Testis (tissue), 5 donors: ENCODE data around the gene COBL. TPM values are rescaled to one million over a fixed set of nuclear protein-coding genes. Genes with fewer than 3 reads are reported as not detected.

Experiments used
- DNase-seq: peaks from one replicate; pipeline ENCODE4 v3.0.0-alpha.2; 2019
- H3K27ac ChIP-seq, 2 donors: fragments of 200-600 bp; sonication (generic); one replicate each; pipeline ENCODE4 v1.5.1; 2019
- H3K27me3 ChIP-seq: fragments of 200-600 bp; sonication (generic); one replicate; pipeline ENCODE4 v1.5.1; 2019
- H3K36me3 ChIP-seq: fragments of 200-600 bp; sonication (generic); one replicate; pipeline ENCODE4 v1.5.1; 2017; ENCODE audit warnings: low read depth; ENCODE audit errors: missing control alignments
- H3K4me1 ChIP-seq: fragments of 200-600 bp; sonication (generic); one replicate; pipeline ENCODE4 v1.5.1; 2019
- H3K4me3 ChIP-seq, 2 donors: fragments of 200-600 bp; sonication (generic); one replicate each; pipeline ENCODE4 v1.5.1; 2017 to 2019
- H3K9me3 ChIP-seq: fragments of 200-600 bp; sonication (generic); one replicate; pipeline ENCODE4 v1.5.1; 2017
- CTCF ChIP-seq, 3 experiments: fragments of 450-650 bp in 2 of 3; fragments of 200-600 bp in 1 of 3; sonication (generic) in 1 of 3; IDR thresholded peaks; one replicate each; pipeline ENCODE4 v1.5.1; 2016 to 2019; ENCODE audit warnings: antibody characterized with exemption in 3 of 3, mild to moderate bottlenecking in 2 of 3, moderate library complexity in 1 of 3
- POLR2A ChIP-seq: fragments of 450-650 bp; IDR thresholded peaks from one replicate; pipeline ENCODE4 v1.6.1; 2017; ENCODE audit warnings: antibody characterized with exemption, mild to moderate bottlenecking, moderate library complexity
- WGBS, 2 donors: methylation state at CpG; one replicate each; pipeline ENCODE4 v1.1.5; 2018; 5-methylcytosine and 5-hydroxymethylcytosine counted together
- intact Hi-C: fragments of 100-400 bp; cut with DNase I; formaldehyde crosslinking; loops from one replicate; pipeline ENCODE4 v1.15.1; 2023; ENCODE audit warnings: low total_unique reads
- long read RNA-seq, 2 donors: transcript quantifications; one replicate each; lab custom pipeline, GENCODE V29; 2026
- polyA plus RNA-seq: library from polyadenylated mRNA; stranded (reverse); fragments of 350-450 nt; fragmentation: Illumina TruSeq; extraction: RNeasy Lipid Tissue Mini Kit (QIAGEN cat#74804); gene quantifications from one replicate; pipeline ENCODE4 v1.2.3, GENCODE V29; 2014; ENCODE audit warnings: low read depth, low replicate concordance; ENCODE audit not compliant: insufficient read depth
- total RNA-seq, 2 donors: library from RNA; depleted of rRNA; stranded (reverse); fragments of >200 nt; gene quantifications; one replicate each; pipeline ENCODE4 v1.2.3, GENCODE V29; 2016

Gene COBL
- 10 to 100 TPM; 12.3 to 14.8 TPM for total RNA-seq
- 9.2 TPM for polyA plus RNA-seq
- long read RNA-seq, donor 1: 0 reads
- long read RNA-seq, donor 2: 0 reads

GRCh38 chr7:51316666-51317581, at the start of gene COBL:
COBL (minus strand) TSS chr7:51316809; CDS start chr7:51316633, 176 bp downstream.
- Histone ChIP-seq H3K4me1 (no peaks in the 10 kb centered on the region), H3K4me3 (peak within 1 kb of the TSS; percentile 46 to 47), H3K27me3 (no peaks in the 10 kb centered on the region), H3K36me3 (no peaks in the 10 kb centered on the region), H3K9me3 (no peaks in the 10 kb centered on the region), H3K27ac (peak within 1 kb of the TSS in 1 of 2 donors; percentile 55)
- DNase-seq: peak; percentile 19
- no peak for TF ChIP-seq POLR2A
- no peak for TF ChIP-seq CTCF (IDR thresholded peaks at IDR 0.05)
- WGBS, 2 donors: 10 to 15% methylated on average over 26 to 34 of the region's 94 CpGs
- intact Hi-C loops: no loop called here

- Histone ChIP-seq H3K27ac (no peak overlapping the region), H3K4me1 (no peaks in the 10 kb centered on the region), H3K4me3 (no peak overlapping the region), H3K9me3 (no peaks in the 10 kb centered on the region), H3K27me3 (no peaks in the 10 kb centered on the region), H3K36me3 (no peaks in the 10 kb centered on the region)
- intact Hi-C loops: loop anchor here (10.0 kb wide), 1 partner anchor 201 kb away; no protein-coding TSS in a partner anchor
- TF ChIP-seq CTCF (IDR thresholded peaks at IDR 0.05) (no peak), POLR2A (no peak)
- DNase-seq: no peak
- 85 to 93% methylated on average over 7 of the region's 7 CpGs for WGBS, 2 donors
Measured at GRCh38 chr7:51366172-51366728, 49.6 kb upstream of the COBL start.

- Histone ChIP-seq H3K27ac (no peak overlapping the region), H3K27me3 (no peaks in the 10 kb centered on the region), H3K4me3 (no peak overlapping the region), H3K4me1 (peaks cover 5% of the 10 kb centered on the region), H3K36me3 (no peaks in the 10 kb centered on the region), H3K9me3 (no peaks in the 10 kb centered on the region)
- no peak for TF ChIP-seq CTCF (IDR thresholded peaks at IDR 0.05)
- TF ChIP-seq POLR2A: no peak
- intact Hi-C loops: no loop called here
- DNase-seq: no peak
- 88 to 89% methylated on average over 6 of the region's 6 CpGs for WGBS, 2 donors
Measured at GRCh38 chr7:51357821-51358220, 41.2 kb upstream of the COBL start.

GRCh38 chr7:51356849-51357516, 40.4 kb upstream of the COBL start:
- DNase-seq: no peak
- peaks cover 5% of the 10 kb centered on the region for H3K4me1 ChIP-seq
- no peaks in the 10 kb centered on the region for H3K36me3 ChIP-seq
- intact Hi-C loops: no loop called here
- no peaks in the 10 kb centered on the region for H3K9me3 ChIP-seq
- H3K4me3 ChIP-seq: no peak overlapping the region
- no peaks in the 10 kb centered on the region for H3K27me3 ChIP-seq
- WGBS, 2 donors: 54 to 65% methylated on average over 8 to 12 of the region's 12 CpGs
- no peak overlapping the region for H3K27ac ChIP-seq
- TF ChIP-seq CTCF (IDR thresholded peaks at IDR 0.05): no peak
